Activated T-helper 1 cell treated with anti-CD3 and anti-CD28 coated beads, Interleukin-2, amount 50 U/mL, for 16 hours (primary cell): ENCODE data around the gene RABEP1.
A peak's percentile ranks its signal among the peaks of the same experiment; 100 is the strongest.
"Not testable (repeated sequence)": the region's sequence is repeated elsewhere in the genome, so short reads cannot be mapped to it uniquely, and the experiment has no call there.

Experiments used
- DNase-seq, 2 donors: peaks; one replicate each; pipeline ENCODE4 v3.0.0-alpha.2; 2020; ENCODE audit warnings: low read depth in 1 of 2, low spot score in 1 of 2

RABEP1 gene

GRCh38 chr17:5419356-5419958, 137.4 kb downstream of the RABEP1 start, which contains the start of gene NUP88:
NUP88 (minus strand) TSS chr17:5419662; CDS start chr17:5419650, 12 bp downstream.
- peak; percentile 82 to 94 for DNase-seq

- peak; percentile 74 to 78 for DNase-seq
Measured at GRCh38 chr17:5419959-5420653, 138.0 kb downstream of the RABEP1 start, which contains the start of gene RPAIN. RPAIN (plus strand) TSS chr17:5420182; CDS start chr17:5420211, 29 bp downstream.

DNA sequence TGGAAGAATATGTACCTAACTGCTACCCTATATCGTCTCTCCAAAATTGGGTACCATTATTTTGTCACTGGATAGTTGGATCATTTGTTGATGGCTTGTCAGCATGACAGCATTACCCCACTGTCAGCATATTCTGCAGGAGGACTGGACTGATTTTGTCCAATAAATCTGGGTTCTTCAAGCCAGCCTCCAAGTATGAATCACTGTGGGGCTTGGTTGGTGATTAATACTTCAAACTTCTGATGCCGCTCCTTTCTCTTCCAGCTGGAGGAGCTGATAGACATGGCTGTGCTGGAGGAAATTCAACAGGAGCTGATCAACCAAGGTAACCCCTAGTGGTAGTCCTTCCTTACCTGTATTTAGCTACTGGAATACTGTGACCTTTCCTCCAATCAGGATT, 140.4 kb downstream of the RABEP1 start:
- no peak for DNase-seq

GRCh38 chr17:5424909-5425308, 142.8 kb downstream of the RABEP1 start:
- DNase-seq, result no peak

DNA sequence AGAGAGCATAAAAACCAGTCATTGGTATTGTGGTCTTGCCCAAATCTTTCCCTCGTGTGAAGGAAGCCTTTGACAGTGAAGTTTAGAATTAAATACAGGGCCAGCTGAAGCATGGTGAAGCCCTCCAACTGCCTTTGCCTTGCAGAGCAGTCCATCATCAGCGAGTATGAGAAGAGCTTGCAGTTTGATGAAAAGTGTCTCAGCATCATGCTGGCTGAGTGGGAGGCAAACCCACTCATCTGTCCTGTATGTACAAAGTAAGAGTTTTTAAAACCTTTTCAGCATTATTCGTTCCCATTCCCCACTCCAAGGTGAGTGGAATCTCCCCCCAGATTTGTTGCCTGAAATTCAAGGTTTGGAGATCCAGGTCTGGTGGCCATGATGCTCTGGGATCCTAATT, 143.7 kb downstream of the RABEP1 start:
- DNase-seq, result no peak

DNA sequence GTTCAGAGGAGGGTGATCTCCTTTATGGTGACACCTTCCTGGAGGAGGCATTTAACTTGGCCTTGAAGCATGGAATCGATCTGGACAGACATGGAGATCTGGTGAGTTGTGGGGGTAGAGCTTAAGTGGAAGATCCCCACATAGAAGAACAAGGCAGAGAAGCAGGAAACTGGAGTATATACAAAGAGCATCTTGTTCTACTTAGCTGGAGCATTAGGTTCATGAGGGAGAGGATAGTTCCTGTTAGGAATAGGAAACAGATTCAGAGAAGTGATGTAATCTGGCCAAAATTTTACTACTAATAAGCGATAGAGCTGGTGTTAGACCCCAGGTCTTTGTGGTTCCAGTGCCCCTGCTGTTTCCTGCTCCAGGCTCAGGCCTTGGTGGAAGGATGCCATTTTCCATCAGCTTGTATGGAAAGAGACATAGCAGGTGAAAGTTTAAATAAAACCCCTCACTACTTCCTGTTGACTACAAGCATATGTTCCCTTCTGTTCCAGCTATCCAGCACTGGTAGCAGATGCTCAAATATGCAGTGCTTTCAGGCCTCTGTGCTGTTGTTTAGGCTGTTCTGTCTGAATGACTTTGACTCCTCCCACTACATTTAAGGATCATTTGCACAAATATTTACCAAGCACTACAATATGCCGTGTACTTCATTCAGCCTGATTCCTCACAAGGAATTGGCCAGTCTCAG, 147.3 kb downstream of the RABEP1 start:
- no peak for DNase-seq

GRCh38 chr17:5430413-5430999, 148.4 kb downstream of the RABEP1 start:
- DNase-seq, result no peak

- not testable (repeated sequence) for DNase-seq
Measured at GRCh38 chr17:5431234-5431633, 149.2 kb downstream of the RABEP1 start.

DNA sequence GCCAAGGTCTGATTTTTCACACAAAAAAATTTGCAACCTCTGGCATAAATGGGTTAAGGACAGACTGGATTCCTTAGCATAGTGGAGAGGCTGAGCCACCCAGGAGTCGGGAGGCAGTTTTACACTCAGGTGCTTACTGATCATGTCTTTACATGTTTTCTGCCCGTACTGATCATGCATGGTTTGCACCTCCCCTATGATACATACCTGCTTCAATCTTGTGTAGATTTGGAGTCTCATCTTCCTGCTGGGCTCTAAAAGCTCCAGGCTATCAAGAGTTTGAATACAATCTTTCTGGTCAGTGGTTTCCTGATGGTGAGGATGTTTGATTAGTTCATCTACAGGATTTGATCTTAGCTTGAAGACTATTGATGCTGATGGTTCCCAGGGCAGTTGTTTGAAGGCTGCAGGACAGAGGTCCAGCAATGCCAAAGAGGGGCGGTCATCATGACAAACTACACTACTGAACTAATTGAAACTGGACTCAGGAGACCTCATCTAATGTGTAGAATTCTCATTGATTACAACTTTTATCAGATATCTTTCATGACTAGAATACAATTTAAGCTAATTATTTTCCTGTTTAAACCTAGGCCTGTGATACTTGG, 150.0 kb downstream of the RABEP1 start:
- DNase-seq, result no peak

- no peak for DNase-seq
Measured at GRCh38 chr17:5434984-5435383, 152.9 kb downstream of the RABEP1 start.
